MM.1S (cell line): ENCODE results near the gene CLINT1.

ENCODE experiments used
- DNase-seq: peaks from one replicate; pipeline ENCODE4 v3.0.0-alpha.2; 2015
- H2AFZ ChIP-seq: fragments of 300-600 bp; sonication (generic); 2 replicates; pipeline ENCODE4 v1.6.0; 2016; ENCODE audit warnings: antibody characterized with exemption, low read length
- H3F3A ChIP-seq: fragments of 300-600 bp; sonication (generic); 2 replicates; pipeline ENCODE4 v1.6.1; 2016; ENCODE audit warnings: mild to moderate bottlenecking, antibody characterized with exemption, low read length, moderate library complexity, mixed read lengths; ENCODE audit not compliant: insufficient read depth
- H3K27ac ChIP-seq: fragments of 300-600 bp; sonication (generic); 2 replicates; pipeline ENCODE4 v1.5.1; 2016; ENCODE audit warnings: mild to moderate bottlenecking, low read length
- H3K27me3 ChIP-seq: fragments of 300-600 bp; sonication (generic); replicated peaks from 2 replicates; pipeline ENCODE4 v1.6.0; 2016; ENCODE audit warnings: low read length; ENCODE audit not compliant: insufficient read depth
- H3K36me3 ChIP-seq: fragments of 300-600 bp; sonication (generic); replicated peaks from 2 replicates; pipeline ENCODE4 v1.6.1; 2016; ENCODE audit warnings: mild to moderate bottlenecking, low read length, mixed read lengths; ENCODE audit not compliant: insufficient read depth
- H3K4me1 ChIP-seq: fragments of 300-600 bp; sonication (generic); 2 replicates; pipeline ENCODE4 v1.6.1; 2016; ENCODE audit warnings: low read length, mixed read lengths
- H3K4me2 ChIP-seq: fragments of 300-600 bp; sonication (generic); 2 replicates; pipeline ENCODE4 v1.6.0; 2016; ENCODE audit warnings: low read depth, low read length
- H3K4me3 ChIP-seq: fragments of 300-600 bp; sonication (generic); 2 replicates; pipeline ENCODE4 v1.5.1; 2016; ENCODE audit warnings: low read length, mixed read lengths
- H3K79me2 ChIP-seq: fragments of 300-600 bp; sonication (generic); 2 replicates; pipeline ENCODE4 v1.6.1; 2016; ENCODE audit warnings: mixed run types, low read length, mixed read lengths
- H3K9ac ChIP-seq: fragments of 300-600 bp; sonication (generic); 2 replicates; pipeline ENCODE4 v1.6.1; 2016; ENCODE audit warnings: low read length, mixed read lengths
- H3K9me2 ChIP-seq: fragments of 300-600 bp; sonication (generic); replicated peaks from 2 replicates; pipeline ENCODE4 v1.6.1; 2016; ENCODE audit warnings: mild to moderate bottlenecking, low read length, mixed read lengths; ENCODE audit not compliant: insufficient read depth
- H3K9me3 ChIP-seq: fragments of 300-600 bp; sonication (generic); replicated peaks from 2 replicates; pipeline ENCODE4 v1.6.1; 2016; ENCODE audit warnings: mild to moderate bottlenecking, low read length, mixed read lengths; ENCODE audit not compliant: insufficient read depth
- H4K20me1 ChIP-seq: fragments of 300-600 bp; sonication (generic); 2 replicates; pipeline ENCODE4 v1.6.1; 2016; ENCODE audit warnings: mild to moderate bottlenecking, low read length, moderate library complexity, mixed read lengths; ENCODE audit not compliant: insufficient read depth
- EZH2 ChIP-seq: fragments of 300-600 bp; sonication (generic); optimal IDR thresholded peaks from 2 replicates; pipeline ENCODE3; 2017; ENCODE audit warnings: low read depth, mild to moderate bottlenecking, antibody characterized with exemption, low read length, mixed read lengths
- EZH2phosphoT487 ChIP-seq: fragments of 300-600 bp; sonication (generic); IDR thresholded peaks from 2 replicates; pipeline ENCODE4 v1.6.1; 2018; ENCODE audit warnings: antibody characterized with exemption, low read length
- TF ChIP-seq, protein P1 (sequence below): fragments of 300-600 bp; sonication (generic); IDR thresholded peaks from 2 replicates; pipeline ENCODE4 v1.5.1; 2016; ENCODE audit warnings: antibody characterized with exemption, low read length, mixed read lengths

CLINT1 gene

DNA sequence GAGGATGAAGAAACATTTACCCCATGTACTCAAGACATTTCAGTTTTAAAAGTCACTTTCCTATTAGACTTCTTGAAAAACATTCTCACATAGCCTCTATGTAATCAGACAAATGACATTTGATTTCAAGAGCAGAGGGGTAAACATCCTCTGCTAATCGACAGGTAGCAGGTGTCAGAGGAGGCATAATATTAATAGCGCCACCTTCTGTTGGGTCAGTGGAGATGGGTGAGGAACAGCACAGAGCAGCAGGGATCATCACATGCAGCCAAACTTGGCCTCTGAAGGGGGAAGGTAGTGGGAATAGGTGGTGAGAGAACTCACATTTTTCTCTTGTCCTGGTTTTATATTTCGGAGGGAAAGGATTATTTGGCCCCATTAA, 118.7 kb downstream of the CLINT1 start:
- peak; percentile 38 for DNase-seq
- H3K79me2 ChIP-seq: peaks cover 12% of the 10 kb centered on the region

DNA sequence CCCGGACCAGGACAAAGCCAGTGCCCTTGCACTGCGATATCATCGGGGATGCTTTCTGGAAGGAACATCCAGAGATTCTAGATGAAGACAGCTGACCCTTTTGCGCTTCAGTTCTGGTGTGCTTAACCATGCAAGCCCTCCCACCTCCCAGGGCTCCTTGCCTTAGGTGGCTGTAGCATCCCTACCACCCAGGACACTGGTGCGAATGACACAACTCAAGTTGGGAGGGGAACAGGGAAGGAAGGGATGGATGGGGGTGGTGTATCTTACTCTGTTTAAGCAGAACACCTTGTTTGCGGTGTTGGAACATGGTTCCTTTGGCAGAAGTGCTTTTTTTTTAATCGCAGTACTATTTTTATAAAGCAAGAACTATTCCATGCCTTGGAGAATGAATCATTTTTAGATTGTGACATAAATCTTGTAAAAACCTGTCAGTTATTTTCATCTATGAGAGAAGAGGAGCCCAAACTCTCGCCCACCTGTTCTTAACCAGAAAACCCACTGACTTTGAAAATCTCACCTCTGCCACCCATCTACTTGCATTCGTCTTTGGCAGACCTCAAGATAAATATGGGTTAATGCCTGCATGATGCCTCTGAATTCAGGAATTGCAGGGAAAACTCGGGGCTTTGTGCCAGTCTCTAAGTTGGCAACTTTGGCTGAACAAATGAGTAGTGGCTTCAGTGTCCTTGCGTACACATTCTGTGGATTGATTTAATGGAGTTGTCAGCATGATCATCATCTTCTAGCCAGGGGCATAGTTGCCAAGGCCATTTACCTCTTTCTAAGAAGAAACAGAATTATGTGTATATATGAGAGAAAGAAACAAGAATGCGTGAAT, 119.3 kb downstream of the CLINT1 start:
- Histone ChIP-seq H2AFZ (no peak overlapping the region), H3K9me2 (no peaks in the 10 kb centered on the region), H4K20me1 (no peaks in the 10 kb centered on the region), H3K4me2 (no peak overlapping the region), H3K27me3 (no peaks in the 10 kb centered on the region), H3K36me3 (no peaks in the 10 kb centered on the region; the same call in 1 of the 2 replicates), H3K9ac (no peak overlapping the region), H3K4me1 (peaks cover 2% of the 10 kb centered on the region; the same call in 1 of the 2 replicates), H3F3A (no peaks in the 10 kb centered on the region), H3K9me3 (no peaks in the 10 kb centered on the region), H3K79me2 (peaks cover 6% of the 10 kb centered on the region), H3K27ac (no peak overlapping the region), H3K4me3 (no peak overlapping the region)
- TF ChIP-seq EZH2: no peak
- no peak for TF ChIP-seq EZH2phosphoT487
- TF ChIP-seq, protein P1, sequence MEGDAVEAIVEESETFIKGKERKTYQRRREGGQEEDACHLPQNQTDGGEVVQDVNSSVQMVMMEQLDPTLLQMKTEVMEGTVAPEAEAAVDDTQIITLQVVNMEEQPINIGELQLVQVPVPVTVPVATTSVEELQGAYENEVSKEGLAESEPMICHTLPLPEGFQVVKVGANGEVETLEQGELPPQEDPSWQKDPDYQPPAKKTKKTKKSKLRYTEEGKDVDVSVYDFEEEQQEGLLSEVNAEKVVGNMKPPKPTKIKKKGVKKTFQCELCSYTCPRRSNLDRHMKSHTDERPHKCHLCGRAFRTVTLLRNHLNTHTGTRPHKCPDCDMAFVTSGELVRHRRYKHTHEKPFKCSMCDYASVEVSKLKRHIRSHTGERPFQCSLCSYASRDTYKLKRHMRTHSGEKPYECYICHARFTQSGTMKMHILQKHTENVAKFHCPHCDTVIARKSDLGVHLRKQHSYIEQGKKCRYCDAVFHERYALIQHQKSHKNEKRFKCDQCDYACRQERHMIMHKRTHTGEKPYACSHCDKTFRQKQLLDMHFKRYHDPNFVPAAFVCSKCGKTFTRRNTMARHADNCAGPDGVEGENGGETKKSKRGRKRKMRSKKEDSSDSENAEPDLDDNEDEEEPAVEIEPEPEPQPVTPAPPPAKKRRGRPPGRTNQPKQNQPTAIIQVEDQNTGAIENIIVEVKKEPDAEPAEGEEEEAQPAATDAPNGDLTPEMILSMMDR: no peak
- no peak for DNase-seq

More for the DNA sequence above, 118.7 kb downstream of the CLINT1 start:
- Histone ChIP-seq H3K4me3 (no peak overlapping the region), H3K4me2 (no peak overlapping the region), H3K4me1 (peaks cover 6% of the 10 kb centered on the region; the same call in 1 of the 2 replicates), H3K27ac (no peak overlapping the region), H3K9me3 (no peaks in the 10 kb centered on the region), H3F3A (no peaks in the 10 kb centered on the region), H3K9ac (no peak overlapping the region), H4K20me1 (no peaks in the 10 kb centered on the region), H3K36me3 (no peaks in the 10 kb centered on the region; the same call in 1 of the 2 replicates), H3K27me3 (no peaks in the 10 kb centered on the region), H3K9me2 (no peaks in the 10 kb centered on the region), H2AFZ (no peak overlapping the region)
- TF ChIP-seq EZH2phosphoT487: no peak
- TF ChIP-seq, protein P1: peak; percentile 66

DNA sequence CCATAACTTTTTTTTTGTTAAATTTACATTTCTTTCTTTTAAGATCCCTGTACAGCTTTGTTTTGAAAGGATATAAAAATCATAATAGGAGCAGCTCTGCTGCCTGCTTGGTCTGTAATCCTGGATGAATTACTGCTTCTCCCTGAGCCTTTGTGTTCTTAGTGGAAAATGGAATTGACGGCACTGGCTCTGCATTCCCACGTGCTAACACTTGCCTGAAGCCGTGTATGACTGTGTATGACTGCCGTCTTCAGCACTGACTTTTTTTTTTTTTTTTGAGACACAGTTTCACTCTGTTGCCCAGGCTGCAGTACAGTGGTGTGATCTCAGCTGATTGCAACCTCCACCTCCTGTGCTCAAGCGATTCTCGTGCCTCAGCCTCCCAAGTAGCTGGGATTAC, 123.0 kb downstream of the CLINT1 start:
- Histone ChIP-seq H3K4me3 (no peak overlapping the region), H3K27ac (no peak overlapping the region), H3K9me2 (no peaks in the 10 kb centered on the region), H4K20me1 (no peaks in the 10 kb centered on the region), H3K36me3 (no peaks in the 10 kb centered on the region; the same call in 1 of the 2 replicates), H3K27me3 (no peaks in the 10 kb centered on the region), H3K4me1 (no peaks in the 10 kb centered on the region), H3F3A (no peaks in the 10 kb centered on the region), H3K79me2 (no peaks in the 10 kb centered on the region), H3K9ac (no peak overlapping the region), H3K9me3 (no peaks in the 10 kb centered on the region), H2AFZ (no peak overlapping the region), H3K4me2 (no peak overlapping the region)
- no peak for DNase-seq
- TF ChIP-seq, protein P1: no peak
- TF ChIP-seq EZH2phosphoT487 (no peak), EZH2 (no peak)
